Adrenal gland (tissue), 12 donors: ENCODE measurements around the gene DLX5. TPM values are rescaled to one million over a fixed set of nuclear protein-coding genes. Genes with fewer than 3 reads are reported as not detected.

Experiments used
- DNase-seq, 7 donors: peaks; one replicate each; pipeline ENCODE4 v3.0.0-alpha.2; 2019 to 2020
- H3K27ac ChIP-seq, 5 donors: fragments of 200-600 bp; sonication (generic) in 4 of 5; 1 replicate in 3 of 5; 2 replicates in 2 of 5; pipeline versions ENCODE4 v1.5.1 to v1.8.0; 2016 to 2020; ENCODE audit warnings: mild to moderate bottlenecking in 1 of 5
- H3K27me3 ChIP-seq: fragments of 200-600 bp; 2 replicates; pipeline ENCODE4 v1.8.0; 2021
- H3K36me3 ChIP-seq, 2 donors: fragments of 200-600 bp; replicated peaks in 1 of 2; 1 replicate in 1 of 2; 2 replicates in 1 of 2; pipeline versions ENCODE4 v1.5.1 to v1.8.0; 2018 to 2022
- H3K4me1 ChIP-seq, 2 donors: fragments of 200-600 bp; replicated peaks in 1 of 2; 1 replicate in 1 of 2; 2 replicates in 1 of 2; pipeline versions ENCODE4 v1.5.1 to v1.8.0; 2018 to 2021
- H3K4me3 ChIP-seq, 4 donors: fragments of 200-600 bp; sonication (generic) in 3 of 4; one replicate each; pipeline ENCODE4 v1.5.1; 2016 to 2018
- H3K9me3 ChIP-seq, 3 donors: fragments of 200-600 bp; sonication (generic) in 1 of 3; replicated peaks in 1 of 3; 1 replicate in 2 of 3; 2 replicates in 1 of 3; pipeline versions ENCODE4 v1.5.1 to v1.8.0; 2016 to 2021
- CTCF ChIP-seq, 6 experiments: fragments of 450-650 bp in 4 of 6; fragments of 200-600 bp in 2 of 6; sonication (generic) in 1 of 6; IDR thresholded peaks; 1 replicate in 5 of 6; 2 replicates in 1 of 6; pipeline versions ENCODE4 v1.5.1 to v1.8.0; 2016 to 2021; ENCODE audit warnings: antibody characterized with exemption in 6 of 6, mild to moderate bottlenecking in 2 of 6, moderate library complexity in 1 of 6
- POLR2A ChIP-seq, 2 donors: fragments of 450-650 bp; IDR thresholded peaks; one replicate each; pipeline ENCODE4 v1.6.1; 2017; ENCODE audit warnings: antibody characterized with exemption in 2 of 2, mild to moderate bottlenecking in 2 of 2, moderate library complexity in 1 of 2
- WGBS, 4 donors: extraction: QIAGEN DNeasy Blood & Tissue Kit in 2 of 4; methylation state at CpG; one replicate each; pipeline versions ENCODE4 v1.1.5 to v1.1.7; 2013 to 2017; 5-methylcytosine and 5-hydroxymethylcytosine counted together
- intact Hi-C, 2 donors: fragments of 100-400 bp; cut with DNase I; formaldehyde crosslinking; loops; one replicate each; pipeline versions ENCODE4 v1.14.1 to v1.15.0; 2022 to 2023
- polyA plus RNA-seq, 3 donors: library from polyadenylated mRNA; stranded (reverse); fragments of 200-250 nt in 2 of 3; fragments of 350-450 nt in 1 of 3; fragmentation: Illumina TruSeq in 1 of 3; extraction: RNeasy Lipid Tissue Mini Kit (QIAGEN cat#74804) in 1 of 3; gene quantifications; one replicate each; pipeline ENCODE4 v1.2.3, GENCODE V29; 2013 to 2014
- total RNA-seq, 9 donors: library from RNA; depleted of rRNA in 4 of 9; stranded (reverse); fragments of >200 nt in 4 of 9; fragments of 120-200 nt in 1 of 9; fragmentation: NEBNext Ultra II Directional in 1 of 9; extraction: Animal tissue kit (Norgen Biotek cat#: 25700) in 1 of 9; gene quantifications; one replicate each; pipeline versions ENCODE4 v1.1.0 to v1.2.4, GENCODE V29; 2013 to 2023
- donor health status: healthy with polysubstance abuse.
- donor health status: Bipolar disorder and iron deficiency.
- donor health status: DM: yes; HTN: yes; CAD: no.
- donor health status: DM: no; HTN: no; CAD: no.
- donor health status: DM: no; HTN: no; CAD: no.
- donor health status: DM: yes; HTN: yes; CAD: no.

The DLX5 gene
- total and polyA plus RNA-seq, 12 donors, result 0.11 to 0.55 (median 0.24) TPM; not detected in 5

DNA sequence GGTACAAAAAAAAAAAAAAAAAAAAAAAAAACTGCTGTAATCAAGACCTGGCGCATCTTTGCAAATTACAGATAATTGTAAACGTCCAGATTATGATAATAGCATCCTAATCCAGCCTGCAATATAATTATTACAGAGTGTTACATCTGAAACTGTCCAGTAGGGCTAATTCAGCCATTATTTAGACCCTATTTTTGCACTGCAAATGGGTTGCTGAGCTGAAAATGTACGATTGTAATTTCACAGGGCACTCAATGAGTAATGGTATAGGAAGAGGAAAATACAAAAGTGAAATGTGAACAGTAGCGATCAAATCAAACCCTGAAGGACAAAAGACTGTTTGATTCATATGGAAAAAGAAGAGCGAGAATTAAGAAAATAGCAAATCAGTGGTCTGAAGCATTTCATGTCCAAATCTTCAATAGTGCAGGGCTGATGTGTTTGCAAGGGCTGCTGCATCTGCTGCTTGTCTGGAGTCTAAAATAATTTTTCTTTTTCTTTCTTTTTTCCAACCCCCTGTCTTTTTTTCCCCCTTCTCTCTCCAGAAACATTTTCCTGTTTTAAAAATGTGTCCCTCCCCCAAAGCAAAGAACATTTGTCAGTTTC, 10.4 kb downstream of the DLX5 start:
- Histone ChIP-seq H3K4me3 (no peak overlapping the region), H3K9me3 (no peaks in the 10 kb centered on the region), H3K4me1 (no peaks in the 10 kb centered on the region), H3K27ac (no peak overlapping the region), H3K27me3 (peaks cover 96% of the 10 kb centered on the region), H3K36me3 (no peaks in the 10 kb centered on the region)
- TF ChIP-seq CTCF (IDR thresholded peaks at IDR 0.05), result no peak
- no peak for TF ChIP-seq POLR2A (IDR thresholded peaks at IDR 0.05)
- no peak for DNase-seq
- WGBS, 4 donors, result 17 to 27% (median 20%) methylated on average over 5 of the region's 5 CpGs
- intact Hi-C loops, result no loop called here

GRCh38 chr7:97013845-97014134, 10.8 kb downstream of the DLX5 start:
- no peaks in the 10 kb centered on the region for H3K4me1 ChIP-seq
- H3K27ac ChIP-seq, result no peak overlapping the region
- 23 to 31% (median 26%) methylated on average over 1 of the region's 1 CpG for WGBS, 4 donors
- TF ChIP-seq POLR2A (IDR thresholded peaks at IDR 0.05) (no peak), CTCF (IDR thresholded peaks at IDR 0.05) (no peak)
- H3K36me3 ChIP-seq, result no peaks in the 10 kb centered on the region
- H3K9me3 ChIP-seq, result no peaks in the 10 kb centered on the region
- DNase-seq, result no peak
- intact Hi-C loops, result no loop called here
- no peak overlapping the region for H3K4me3 ChIP-seq
- peaks cover 96% of the 10 kb centered on the region for H3K27me3 ChIP-seq

DNA sequence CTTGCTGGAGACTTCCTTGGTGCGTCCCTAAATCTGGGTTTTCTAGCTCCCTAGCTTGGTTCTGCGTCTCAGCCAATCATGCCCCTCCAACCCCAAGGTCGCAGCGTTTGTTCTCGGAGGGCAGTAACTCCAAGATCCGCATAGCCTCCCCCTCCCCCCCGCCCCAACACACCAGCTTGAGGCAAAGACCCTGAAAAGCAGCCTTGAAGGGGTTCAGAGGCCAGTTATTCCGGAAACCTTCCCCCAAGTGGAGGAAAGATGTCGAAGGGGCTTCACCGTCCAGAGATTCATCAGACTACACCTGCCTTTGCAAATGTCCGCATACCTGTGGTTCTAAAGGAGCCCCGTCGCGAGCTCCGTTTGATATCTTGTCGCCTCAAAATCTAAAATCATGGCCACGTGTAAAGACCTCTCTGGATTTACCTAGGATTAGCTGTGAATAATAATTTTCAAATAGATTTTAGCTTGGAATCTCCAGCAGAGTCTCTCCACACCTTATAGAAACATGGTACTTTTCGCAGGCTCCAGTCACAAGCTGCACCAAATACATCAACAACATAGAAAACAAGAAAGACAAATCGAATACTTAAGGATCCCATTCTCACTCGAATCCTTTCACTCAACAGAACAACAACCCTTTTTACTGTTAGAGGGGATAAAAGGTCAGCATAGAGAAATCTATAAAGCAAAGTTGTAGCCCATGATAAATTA, 11.3 kb downstream of the DLX5 start:
- Histone ChIP-seq H3K4me3 (no peak overlapping the region), H3K36me3 (no peaks in the 10 kb centered on the region), H3K9me3 (no peaks in the 10 kb centered on the region), H3K27ac (no peak overlapping the region), H3K27me3 (peaks cover 94% of the 10 kb centered on the region), H3K4me1 (no peaks in the 10 kb centered on the region)
- TF ChIP-seq CTCF (IDR thresholded peaks at IDR 0.05), result no peak
- TF ChIP-seq POLR2A (IDR thresholded peaks at IDR 0.05), result no peak
- DNase-seq, result no peak
- 8 to 15% (median 13%) methylated on average over 19 to 20 of the region's 20 CpGs for WGBS, 4 donors
- intact Hi-C loops, result no loop called here

DNA sequence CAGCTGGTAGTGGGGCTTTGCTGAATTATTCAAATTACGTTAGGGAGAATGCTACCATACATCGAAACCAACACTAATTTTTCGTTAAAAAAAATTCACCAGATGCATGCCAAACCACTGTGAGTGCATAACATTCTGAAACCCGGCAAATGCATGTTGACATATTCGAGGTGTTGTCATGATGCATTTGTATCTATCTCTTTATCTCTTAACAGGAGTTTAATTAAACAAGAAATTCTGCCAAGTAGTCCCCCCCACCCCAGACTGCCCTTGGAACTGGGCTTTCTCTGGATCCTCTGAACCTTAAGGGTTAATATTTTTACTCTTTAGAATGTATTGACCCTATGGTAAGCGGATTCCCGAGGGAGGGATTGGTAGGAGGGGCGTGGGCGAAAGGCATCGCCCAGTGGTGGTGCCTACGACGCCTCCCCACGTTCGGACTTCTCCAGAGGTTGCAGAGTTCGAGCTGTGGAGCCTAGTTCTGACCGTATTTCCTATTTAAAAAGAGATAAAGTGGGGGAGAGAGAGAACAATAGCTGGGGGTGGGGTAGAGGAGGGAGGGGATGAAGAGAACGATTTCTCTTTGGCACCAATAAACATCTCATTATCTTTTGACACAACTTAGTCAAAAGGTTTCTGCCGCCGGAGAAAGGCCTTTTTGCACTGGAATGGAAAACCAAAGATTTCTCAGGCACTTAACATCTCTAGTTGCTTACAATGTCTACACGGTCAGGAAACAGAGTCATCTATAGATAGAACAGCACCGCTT, 12.1 kb downstream of the DLX5 start:
- Histone ChIP-seq H3K36me3 (no peaks in the 10 kb centered on the region), H3K27me3 (peaks cover 94% of the 10 kb centered on the region), H3K9me3 (no peaks in the 10 kb centered on the region), H3K27ac (no peak overlapping the region), H3K4me3 (no peak overlapping the region), H3K4me1 (no peaks in the 10 kb centered on the region)
- no peak for DNase-seq
- no peak for TF ChIP-seq POLR2A (IDR thresholded peaks at IDR 0.05)
- no peak for TF ChIP-seq CTCF (IDR thresholded peaks at IDR 0.05)
- intact Hi-C loops, result no loop called here
- 8 to 16% (median 12%) methylated on average over 21 of the region's 21 CpGs for WGBS, 4 donors
